GM12872 (cell line): Measurements from ENCODE around the gene GDF7.

Experiments
- CTCF ChIP-seq: IDR thresholded peaks from 3 replicates; pipeline ENCODE4 v1.5.1; 2011; ENCODE audit warnings: low read depth, mild to moderate bottlenecking, low read length, moderate library complexity; ENCODE audit not compliant: insufficient read depth

The GDF7 gene

GRCh38 chr2:20625491-20626391, 41.2 kb upstream of the GDF7 start:
- TF ChIP-seq CTCF, result no peak

GRCh38 chr2:20626392-20626697, 40.6 kb upstream of the GDF7 start:
- TF ChIP-seq CTCF, result no peak

- no peak for TF ChIP-seq CTCF
Measured at GRCh38 chr2:20626698-20627513, 40.0 kb upstream of the GDF7 start.

GRCh38 chr2:20627712-20628380, 39.1 kb upstream of the GDF7 start:
- no peak for TF ChIP-seq CTCF

GRCh38 chr2:20629181-20629580, 37.8 kb upstream of the GDF7 start:
- TF ChIP-seq CTCF, result no peak

GRCh38 chr2:20629581-20630171, 37.3 kb upstream of the GDF7 start:
- TF ChIP-seq CTCF, result no peak

GRCh38 chr2:20630967-20631366, 36.0 kb upstream of the GDF7 start:
- no peak for TF ChIP-seq CTCF
